ENCODE measurements around the gene GYS1.

Gene GYS1

GRCh38 chr19:49009828-49010227 is 16.7 kb upstream of the GYS1 start:
- no peak for FAIRE-seq
- no peak for TF ChIP-seq CTCF (IDR thresholded peaks at IDR 0.05; ENCODE audit: insufficient read depth, missing control alignments)
- no peak for DNase-seq (ENCODE audit: insufficient read length, low spot score)

- DNase-seq (ENCODE audit: insufficient read length, low spot score), result no peak
- no peak for TF ChIP-seq CTCF (IDR thresholded peaks at IDR 0.05; ENCODE audit: insufficient read depth, missing control alignments)
- no peak for FAIRE-seq
Observed at GRCh38 chr19:49006905-49007304, 13.8 kb upstream of the GYS1 start.

- FAIRE-seq (no peak), DNase-seq (ENCODE audit: insufficient read length, low spot score) (no peak)
- no peak for TF ChIP-seq CTCF (IDR thresholded peaks at IDR 0.05; ENCODE audit: insufficient read depth, missing control alignments)
Observed at GRCh38 chr19:49004964-49005614, 12.0 kb upstream of the GYS1 start.

DNA sequence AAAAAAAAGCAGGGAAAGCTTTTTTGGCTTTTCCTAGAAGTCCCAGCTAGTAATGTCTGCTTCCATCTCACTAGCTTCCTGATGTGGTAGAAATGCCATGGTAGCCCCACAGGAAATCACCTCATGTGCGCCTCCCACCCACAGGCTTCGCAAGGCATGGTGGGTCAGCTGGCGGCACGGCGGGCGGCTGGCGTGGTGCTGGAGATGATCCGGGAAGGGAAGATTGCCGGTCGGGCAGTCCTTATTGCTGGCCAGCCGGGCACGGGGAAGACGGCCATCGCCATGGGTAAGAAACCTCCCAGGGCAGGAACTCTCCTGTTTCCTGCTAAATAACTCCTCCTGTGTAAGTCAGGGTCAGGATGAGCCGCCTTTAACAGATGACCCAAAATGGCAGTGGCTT is 11.0 kb upstream of the GYS1 start:
- FAIRE-seq (no peak), DNase-seq (ENCODE audit: insufficient read length, low spot score) (no peak)
- TF ChIP-seq CTCF (IDR thresholded peaks at IDR 0.05; ENCODE audit: insufficient read depth, missing control alignments), result no peak

- FAIRE-seq (no peak), DNase-seq (ENCODE audit: insufficient read length, low spot score) (no peak)
- TF ChIP-seq CTCF (IDR thresholded peaks at IDR 0.05; ENCODE audit: insufficient read depth, missing control alignments), result peak; percentile 69
Observed at GRCh38 chr19:48999481-49000325, 6.6 kb upstream of the GYS1 start.

- DNase-seq (ENCODE audit: insufficient read length, low spot score) (no peak), FAIRE-seq (no peak)
- TF ChIP-seq CTCF (IDR thresholded peaks at IDR 0.05; ENCODE audit: insufficient read depth, missing control alignments), result peak; percentile 50
Observed at GRCh38 chr19:48997972-48998371, 4.9 kb upstream of the GYS1 start.

DNA sequence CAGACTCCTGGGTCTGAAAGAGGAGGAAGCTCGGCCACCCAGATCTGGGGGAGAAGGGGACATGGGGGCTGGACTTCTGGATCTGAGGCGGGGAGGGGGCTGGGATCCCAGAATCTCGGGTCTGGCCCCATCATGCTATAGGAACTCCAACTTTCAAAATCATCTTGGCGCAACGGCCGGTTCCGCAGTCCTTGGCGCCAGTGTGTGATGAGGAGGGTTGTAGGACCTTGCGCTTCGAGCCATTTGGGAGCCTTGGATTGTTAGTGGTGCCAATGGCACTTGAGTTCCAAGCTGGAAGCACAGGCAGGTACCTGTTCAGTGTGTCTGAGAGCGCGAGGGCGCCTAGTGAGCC is 902 bp upstream of the GYS1 start:
- no peak for TF ChIP-seq CTCF (IDR thresholded peaks at IDR 0.05; ENCODE audit: insufficient read depth, missing control alignments)
- DNase-seq (ENCODE audit: insufficient read length, low spot score) (no peak), FAIRE-seq (no peak)
